GM18951 (cell line): ENCODE measurements around the gene ATP8A1.

Source experiments
- POLR2A ChIP-seq: IDR thresholded peaks from 4 replicates; pipeline ENCODE4 v1.6.1; 2011; ENCODE audit warnings: mild to moderate bottlenecking; ENCODE audit not compliant: insufficient read length, insufficient read depth; ENCODE audit errors: extremely low read depth
- in situ Hi-C: fragments of 300-500 bp; cut with MboI; formaldehyde crosslinking; loops from one replicate; pipeline ENCODE4 v1.12.0; 2022; ENCODE audit warnings: low sequenced_read_pairs, mixed read lengths, inconsistent platforms; ENCODE audit not compliant: unreplicated experiment

Gene ATP8A1

DNA sequence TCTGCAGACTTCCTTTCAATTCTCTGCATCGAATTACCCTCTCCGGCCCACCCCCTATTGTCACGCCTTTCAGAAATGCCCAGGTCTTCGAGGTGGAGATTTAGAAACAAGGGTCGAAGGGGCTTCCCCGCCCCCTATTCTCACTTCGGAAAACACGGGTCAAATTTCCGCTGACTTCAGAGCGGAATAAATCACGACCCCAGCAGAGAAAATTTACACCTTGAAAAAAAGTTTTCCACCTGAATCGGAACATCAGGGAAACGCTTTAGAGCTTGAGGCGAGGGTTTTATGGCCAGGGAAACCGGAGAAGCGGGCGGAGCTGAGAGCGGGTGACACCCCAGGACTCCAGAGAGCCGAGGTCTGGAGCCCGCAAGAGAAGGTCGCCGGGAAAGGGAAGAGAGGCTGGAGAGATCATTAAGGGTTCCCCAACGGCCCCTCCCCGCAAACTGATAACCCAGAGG, 258.0 kb downstream of the ATP8A1 start:
- TF ChIP-seq POLR2A = no peak
- in situ Hi-C loops = loop anchor here (25.0 kb wide), 1 partner anchor 463 kb away; no protein-coding TSS in a partner anchor

DNA sequence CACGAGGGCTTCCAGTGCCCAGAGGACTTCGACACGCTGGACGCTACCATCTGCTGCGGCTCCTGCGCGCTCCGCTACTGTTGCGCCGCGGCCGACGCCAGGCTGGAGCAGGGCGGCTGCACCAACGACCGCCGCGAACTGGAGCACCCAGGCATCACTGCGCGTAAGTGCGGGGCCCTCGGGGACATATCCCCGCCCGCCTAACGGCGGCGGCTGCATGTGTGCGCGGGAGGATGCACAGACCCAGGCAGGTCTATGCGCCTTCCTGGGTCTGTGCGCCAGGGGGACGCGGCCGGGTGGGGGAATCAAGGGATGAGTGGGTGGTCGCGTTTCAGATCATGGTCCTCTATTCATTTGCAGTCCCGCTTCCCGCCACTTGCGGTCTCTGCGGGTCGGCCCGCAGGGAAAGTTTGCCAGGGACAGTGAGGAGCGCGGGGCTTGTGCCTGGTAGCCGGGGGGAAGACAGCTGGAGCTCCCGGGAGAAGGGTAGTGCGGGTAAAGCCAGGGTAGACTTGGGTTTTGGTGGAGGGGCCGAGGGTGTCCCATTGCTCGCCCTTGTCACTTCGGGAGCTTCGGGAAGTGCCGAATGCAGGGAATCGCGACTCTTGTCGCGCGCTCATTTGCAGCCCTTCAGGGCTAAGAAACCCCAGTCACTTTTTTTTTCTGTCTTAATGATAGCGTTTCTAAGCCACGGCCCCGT, 258.6 kb downstream of the ATP8A1 start:
- in situ Hi-C loops = loop anchor here (25.0 kb wide), 1 partner anchor 464 kb away; no protein-coding TSS in a partner anchor
- no peak for TF ChIP-seq POLR2A

DNA sequence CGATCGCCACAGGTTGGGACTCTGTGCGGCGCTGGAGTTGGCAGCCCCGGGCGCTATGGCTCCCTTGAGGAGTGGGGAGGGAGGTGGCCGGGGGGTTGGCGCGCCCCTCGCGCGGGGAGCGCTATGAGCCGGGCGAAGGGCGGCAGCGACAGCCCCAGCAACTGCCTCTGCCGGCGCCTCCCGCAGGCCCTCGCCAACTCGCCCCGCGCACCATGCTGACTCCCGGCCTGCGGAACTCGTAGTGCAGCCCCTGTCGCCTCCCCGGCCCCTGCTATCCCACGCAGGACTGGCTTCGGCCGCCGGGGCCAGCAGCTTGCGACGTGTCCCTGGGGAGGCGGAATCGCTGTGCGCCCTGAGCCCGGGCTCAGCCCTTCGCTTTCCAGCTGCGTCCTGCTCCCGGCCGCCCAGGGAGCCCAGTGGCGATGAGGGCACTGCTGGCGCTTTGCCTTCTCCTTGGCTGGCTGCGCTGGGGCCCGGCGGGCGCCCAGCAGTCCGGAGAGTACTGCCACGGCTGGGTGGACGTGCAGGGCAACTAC, 259.2 kb downstream of the ATP8A1 start:
- in situ Hi-C loops = loop anchor here (25.0 kb wide), 1 partner anchor 465 kb away; no protein-coding TSS in a partner anchor
- no peak for TF ChIP-seq POLR2A

DNA sequence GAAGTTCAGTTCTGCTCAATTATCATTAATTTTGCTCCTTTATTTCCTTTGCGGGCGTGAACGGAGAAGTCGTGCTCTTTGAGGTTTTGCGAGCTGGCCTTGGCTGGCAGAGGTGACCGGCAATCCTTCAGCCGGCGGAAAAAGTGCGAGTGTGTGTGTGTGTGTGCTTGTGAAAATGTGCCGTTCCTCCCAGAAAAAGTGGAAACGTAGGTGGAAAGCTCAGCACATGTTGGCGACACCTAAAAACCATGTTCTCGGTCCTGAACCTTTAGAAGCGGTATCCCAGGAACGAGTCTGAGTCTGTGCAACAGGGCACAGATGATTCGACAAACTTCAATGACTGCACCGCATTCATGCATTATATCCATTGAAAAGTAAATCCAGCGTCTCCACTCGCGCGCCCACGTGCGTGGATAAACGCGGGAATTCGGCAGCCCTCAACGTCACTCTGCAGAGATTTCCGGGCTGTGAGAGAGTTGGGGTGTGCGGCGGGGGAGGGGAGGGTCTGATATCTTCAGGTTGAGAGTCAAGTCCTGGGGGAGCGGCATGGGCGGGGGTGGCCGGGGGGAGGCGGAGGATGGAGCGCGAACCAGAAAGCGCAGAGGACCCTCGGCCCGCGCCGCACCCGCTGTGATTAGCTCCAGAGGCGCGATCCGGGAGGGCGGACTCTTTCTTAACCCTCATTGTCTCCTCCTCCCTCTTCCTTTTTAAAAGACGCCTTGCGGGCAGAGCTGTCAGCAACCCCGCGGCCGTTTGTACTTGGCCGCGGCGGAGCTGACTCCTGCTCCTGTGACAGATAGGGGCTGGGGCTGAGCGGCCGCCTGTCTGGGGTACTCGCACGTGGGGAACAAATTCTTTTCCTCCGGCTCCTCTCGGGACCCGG, 259.9 kb downstream of the ATP8A1 start, which contains the start of gene SHISA3:
Gene SHISA3, plus strand, starts transcription at position 737 of the 883 bp plus-strand sequence. CDS start 569 bp downstream, outside the sequence.
- in situ Hi-C loops = loop anchor here (25.0 kb wide), 1 partner anchor 465 kb away; no protein-coding TSS in a partner anchor
- no peak for TF ChIP-seq POLR2A

DNA sequence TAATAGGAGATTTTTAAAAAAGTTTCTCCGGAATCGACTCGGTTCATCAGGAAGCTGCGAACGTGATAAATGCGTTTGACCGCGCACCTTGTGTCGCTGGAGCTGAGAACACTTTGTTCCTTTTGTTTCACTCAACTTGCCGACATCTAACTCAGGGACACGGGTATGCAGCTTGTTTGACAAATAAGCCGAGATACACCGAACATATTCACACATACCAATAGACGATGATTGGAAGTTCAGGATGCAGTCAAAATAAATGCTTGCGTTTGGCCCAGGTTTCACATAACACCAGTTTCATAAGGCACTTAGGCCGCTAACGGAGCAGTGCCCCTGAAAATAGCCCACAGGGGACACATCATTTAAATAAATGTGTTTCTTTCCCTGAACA, 260.5 kb downstream of the ATP8A1 start:
- TF ChIP-seq POLR2A = no peak
- in situ Hi-C loops = loop anchor here (25.0 kb wide), 1 partner anchor 466 kb away; no protein-coding TSS in a partner anchor

DNA sequence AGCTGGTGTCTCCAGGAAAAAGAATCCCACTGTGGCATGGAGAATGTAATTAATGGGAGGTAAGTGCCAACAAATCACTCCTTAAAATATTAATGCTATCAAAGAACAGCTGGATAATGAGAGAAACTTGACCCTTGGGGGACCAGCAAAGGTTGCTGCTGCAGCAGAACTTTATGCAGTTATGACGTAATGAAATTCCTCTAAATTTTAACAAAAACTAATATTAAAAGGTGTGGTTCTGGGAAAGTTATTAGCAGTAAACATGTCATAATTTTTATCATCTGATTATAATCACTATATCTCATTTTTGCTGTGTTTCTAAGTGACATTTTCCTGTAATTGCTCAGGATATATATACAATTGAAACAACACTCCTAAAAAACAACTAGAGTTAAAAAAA, 261.3 kb downstream of the ATP8A1 start:
- in situ Hi-C loops = loop anchor here (25.0 kb wide), 1 partner anchor 467 kb away; no protein-coding TSS in a partner anchor
- no peak for TF ChIP-seq POLR2A

DNA sequence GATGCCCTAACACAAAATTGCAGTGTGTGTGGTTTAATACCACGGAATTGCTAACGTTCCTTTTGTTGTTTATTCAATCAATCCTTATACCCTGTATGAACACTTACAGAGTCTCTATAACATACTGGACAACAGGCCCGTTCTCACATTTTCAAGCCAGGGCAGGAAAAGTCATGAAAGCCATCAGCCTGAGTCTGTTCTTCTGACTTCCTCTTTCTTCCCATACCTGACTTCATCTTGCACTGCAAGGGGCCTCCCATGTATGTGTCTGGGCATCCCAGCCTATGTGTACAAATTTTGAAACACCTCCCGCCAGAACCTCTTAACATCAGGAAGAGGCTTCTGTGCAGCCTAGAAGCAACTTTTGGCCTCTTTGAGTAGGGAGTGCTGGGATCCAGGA, 264.5 kb downstream of the ATP8A1 start:
- TF ChIP-seq POLR2A = no peak
- in situ Hi-C loops = loop anchor here (25.0 kb wide), 1 partner anchor 470 kb away; no protein-coding TSS in a partner anchor

DNA sequence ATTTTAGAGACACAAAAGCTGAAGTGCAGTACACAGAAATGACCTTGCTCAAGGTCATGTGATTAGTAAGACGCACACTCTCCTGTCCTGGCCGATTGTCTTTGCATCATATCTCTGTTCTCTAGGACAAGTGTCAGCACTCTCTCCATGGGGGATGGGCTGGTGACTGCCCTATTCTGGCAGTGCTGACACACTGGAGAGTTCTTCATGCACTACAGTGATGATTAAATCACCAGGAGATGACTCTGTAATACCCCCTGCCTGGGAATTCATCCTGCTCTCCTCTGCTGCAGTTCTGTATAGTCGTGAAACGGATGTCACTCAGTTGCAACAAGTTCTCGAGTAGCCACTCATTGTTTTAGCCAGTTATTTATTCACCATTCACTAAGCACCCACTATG, 264.9 kb downstream of the ATP8A1 start:
- no peak for TF ChIP-seq POLR2A

DNA sequence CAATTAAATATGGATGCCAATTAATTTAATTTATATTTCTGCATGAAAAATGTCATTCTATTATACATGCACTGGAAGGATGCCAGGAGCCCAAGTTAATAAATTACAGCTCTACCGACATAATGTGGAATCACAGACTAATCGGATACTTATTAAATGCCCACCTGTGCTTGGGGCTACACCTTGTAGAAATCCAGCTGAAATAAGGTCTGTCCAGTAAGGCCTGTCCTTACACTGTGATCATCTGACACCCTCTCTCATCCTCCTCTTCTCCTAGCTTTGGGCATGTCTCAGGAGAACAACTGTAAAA, 265.6 kb downstream of the ATP8A1 start:
- TF ChIP-seq POLR2A = no peak
- in situ Hi-C loops = loop anchor here (25.0 kb wide), 1 partner anchor 471 kb away; no protein-coding TSS in a partner anchor

More for the DNA sequence above, 264.9 kb downstream of the ATP8A1 start:
- in situ Hi-C loops = loop anchor here (25.0 kb wide), 1 partner anchor 470 kb away; no protein-coding TSS in a partner anchor

DNA sequence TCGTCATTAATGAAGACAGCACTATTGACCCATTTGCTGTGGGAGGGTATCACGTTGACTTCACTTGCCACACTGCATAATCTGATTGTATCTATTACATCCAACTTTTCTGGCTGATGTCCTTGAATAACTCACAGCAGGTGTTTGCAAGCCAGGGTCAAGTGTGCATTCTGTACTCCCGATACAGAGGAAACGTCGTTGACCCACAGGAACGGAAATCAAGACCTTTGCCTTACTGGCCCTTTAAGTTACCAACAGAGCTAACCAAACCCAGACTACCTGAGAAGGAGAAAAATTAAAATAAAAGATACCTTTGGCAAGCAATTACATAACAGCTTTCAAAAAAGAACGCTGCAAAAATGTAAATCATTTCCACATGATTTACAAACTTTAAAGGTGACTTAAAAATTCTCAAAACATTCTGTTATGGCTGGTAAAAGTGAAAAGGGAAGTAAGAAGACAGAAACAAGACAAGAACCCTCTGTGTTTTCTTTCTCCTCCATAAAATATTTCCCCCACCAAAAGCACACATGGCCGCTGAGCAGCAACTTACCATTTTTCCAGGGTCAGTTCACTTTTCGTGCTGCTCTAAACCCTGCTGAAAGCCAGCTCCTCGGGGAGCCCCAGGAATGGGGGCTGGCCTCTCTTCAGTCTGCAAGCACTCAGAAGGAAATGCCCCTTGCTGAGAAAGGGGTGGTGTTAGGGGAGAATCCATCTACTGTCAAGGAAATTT, 266.1 kb downstream of the ATP8A1 start:
- in situ Hi-C loops = loop anchor here (25.0 kb wide), 1 partner anchor 472 kb away; no protein-coding TSS in a partner anchor
- TF ChIP-seq POLR2A = no peak

DNA sequence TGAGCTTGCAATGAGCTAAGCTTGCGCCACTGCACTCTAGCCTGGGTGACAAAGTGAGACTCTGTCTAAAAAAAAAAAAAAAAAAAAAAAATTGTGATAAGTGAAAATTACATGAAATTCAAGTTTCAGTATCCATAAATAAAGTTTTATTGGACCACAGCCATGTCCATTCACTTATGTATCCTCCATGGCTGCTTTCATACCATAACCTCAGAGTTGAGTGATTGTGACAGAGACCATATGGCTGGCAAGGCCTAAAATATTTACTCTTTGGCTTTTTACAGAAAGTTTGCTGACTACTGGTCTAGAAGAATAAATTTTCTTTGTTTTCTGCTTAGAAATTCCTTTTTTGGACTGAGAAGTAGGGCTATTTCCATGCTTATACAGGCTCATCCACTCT, 271.4 kb downstream of the ATP8A1 start:
- in situ Hi-C loops = loop anchor here (25.0 kb wide), 1 partner anchor 477 kb away; no protein-coding TSS in a partner anchor
- TF ChIP-seq POLR2A = no peak

DNA sequence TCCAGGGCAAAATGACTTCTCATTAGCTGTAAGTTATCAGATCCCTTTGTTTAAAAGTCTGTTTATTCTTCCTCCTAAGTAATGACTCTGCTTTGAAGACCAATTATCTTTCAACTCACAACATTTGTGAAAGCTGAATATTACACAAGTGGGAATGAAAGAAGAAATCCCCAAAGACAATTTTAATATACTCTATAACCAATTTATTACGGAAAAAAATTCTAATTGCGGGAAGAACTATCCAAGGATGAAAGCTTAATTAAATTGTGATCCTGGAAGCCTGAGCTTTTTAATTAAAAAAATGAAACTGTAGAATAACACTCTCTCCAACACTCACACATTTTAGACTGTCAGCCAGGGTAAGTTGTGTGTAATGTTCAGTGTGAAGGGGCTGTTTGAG, 275.2 kb downstream of the ATP8A1 start:
- TF ChIP-seq POLR2A = no peak
- in situ Hi-C loops = loop anchor here (25.0 kb wide), 1 partner anchor 481 kb away; no protein-coding TSS in a partner anchor
